SK-N-SH treated with all-trans-retinoic acid at 6 μM for 48 hours (cell line): ENCODE measurements around the gene SUSD3.

Experiments used
- CSDC2 ChIP-seq: fragments of 250-450 bp; sonication (Bioruptor Pico); IDR thresholded peaks from 2 replicates; pipeline ENCODE4 v1.5.0; 2020; ENCODE audit warnings: mild to moderate bottlenecking, moderate library complexity
- ISL1 ChIP-seq: fragments of 250-450 bp; sonication (Bioruptor Pico); IDR thresholded peaks from 2 replicates; pipeline ENCODE4 v2.1.2; 2022; ENCODE audit warnings: mild to moderate bottlenecking, moderate library complexity
- PPARA ChIP-seq: fragments of 250-450 bp; sonication (Bioruptor Pico); IDR thresholded peaks from 2 replicates; pipeline ENCODE4 v1.5.0; 2020; ENCODE audit warnings: mild to moderate bottlenecking, borderline replicate concordance
- ZFP3 ChIP-seq: fragments of 250-450 bp; sonication (Bioruptor Pico); IDR thresholded peaks from 2 replicates; pipeline ENCODE4 v1.5.0; 2020; ENCODE audit warnings: mild to moderate bottlenecking, moderate library complexity
- ZFP30 ChIP-seq: fragments of 450-650 bp; formaldehyde crosslinking; IDR thresholded peaks from 2 replicates; pipeline ENCODE4 v1.5.0; 2022; ENCODE audit warnings: mild to moderate bottlenecking, moderate library complexity
- TF ChIP-seq, protein P1 (sequence below): fragments of 250-450 bp; sonication (Bioruptor Pico); IDR thresholded peaks from 2 replicates; pipeline ENCODE4 v1.8.0; 2020; ENCODE audit warnings: mild to moderate bottlenecking, moderate library complexity, borderline replicate concordance
- TF ChIP-seq, protein P2 (sequence below): fragments of 250-450 bp; sonication (Bioruptor Pico); IDR thresholded peaks from 2 replicates; pipeline ENCODE4 v1.5.1; 2020; ENCODE audit warnings: low read depth, mild to moderate bottlenecking, moderate library complexity
- TF ChIP-seq, protein P3 (sequence below): fragments of 250-450 bp; sonication (Bioruptor Pico); IDR thresholded peaks from 2 replicates; pipeline ENCODE4 v1.5.0; 2020; ENCODE audit warnings: mild to moderate bottlenecking, moderate library complexity

DNA sequence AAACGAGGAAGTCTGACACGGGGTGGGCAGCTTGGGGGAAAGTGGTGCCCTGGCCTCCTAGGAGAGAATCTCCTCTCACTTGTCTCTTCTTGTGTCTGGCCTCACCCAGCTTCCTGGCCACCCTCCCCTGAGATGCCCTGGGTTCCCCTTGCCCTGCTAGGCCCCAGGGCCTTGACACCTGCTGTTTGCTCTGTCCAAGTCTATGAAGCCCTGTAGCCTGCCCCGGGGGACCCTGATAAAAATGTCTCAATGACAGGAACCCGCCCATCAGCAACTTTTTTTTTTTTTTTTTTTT lies 35.0 kb upstream of the SUSD3 start:
- TF ChIP-seq PPARA (CRISPR knock-in tag) = no peak
- TF ChIP-seq, protein P1, sequence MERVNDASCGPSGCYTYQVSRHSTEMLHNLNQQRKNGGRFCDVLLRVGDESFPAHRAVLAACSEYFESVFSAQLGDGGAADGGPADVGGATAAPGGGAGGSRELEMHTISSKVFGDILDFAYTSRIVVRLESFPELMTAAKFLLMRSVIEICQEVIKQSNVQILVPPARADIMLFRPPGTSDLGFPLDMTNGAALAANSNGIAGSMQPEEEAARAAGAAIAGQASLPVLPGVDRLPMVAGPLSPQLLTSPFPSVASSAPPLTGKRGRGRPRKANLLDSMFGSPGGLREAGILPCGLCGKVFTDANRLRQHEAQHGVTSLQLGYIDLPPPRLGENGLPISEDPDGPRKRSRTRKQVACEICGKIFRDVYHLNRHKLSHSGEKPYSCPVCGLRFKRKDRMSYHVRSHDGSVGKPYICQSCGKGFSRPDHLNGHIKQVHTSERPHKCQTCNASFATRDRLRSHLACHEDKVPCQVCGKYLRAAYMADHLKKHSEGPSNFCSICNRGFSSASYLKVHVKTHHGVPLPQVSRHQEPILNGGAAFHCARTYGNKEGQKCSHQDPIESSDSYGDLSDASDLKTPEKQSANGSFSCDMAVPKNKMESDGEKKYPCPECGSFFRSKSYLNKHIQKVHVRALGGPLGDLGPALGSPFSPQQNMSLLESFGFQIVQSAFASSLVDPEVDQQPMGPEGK (CRISPR knock-in tag) = no peak
- TF ChIP-seq ZFP3 (CRISPR knock-in tag) = no peak
- TF ChIP-seq, protein P2, sequence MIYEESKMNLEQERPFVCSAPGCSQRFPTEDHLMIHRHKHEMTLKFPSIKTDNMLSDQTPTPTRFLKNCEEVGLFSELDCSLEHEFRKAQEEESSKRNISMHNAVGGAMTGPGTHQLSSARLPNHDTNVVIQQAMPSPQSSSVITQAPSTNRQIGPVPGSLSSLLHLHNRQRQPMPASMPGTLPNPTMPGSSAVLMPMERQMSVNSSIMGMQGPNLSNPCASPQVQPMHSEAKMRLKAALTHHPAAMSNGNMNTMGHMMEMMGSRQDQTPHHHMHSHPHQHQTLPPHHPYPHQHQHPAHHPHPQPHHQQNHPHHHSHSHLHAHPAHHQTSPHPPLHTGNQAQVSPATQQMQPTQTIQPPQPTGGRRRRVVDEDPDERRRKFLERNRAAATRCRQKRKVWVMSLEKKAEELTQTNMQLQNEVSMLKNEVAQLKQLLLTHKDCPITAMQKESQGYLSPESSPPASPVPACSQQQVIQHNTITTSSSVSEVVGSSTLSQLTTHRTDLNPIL (CRISPR knock-in tag) = no peak
- TF ChIP-seq ZFP30 (CRISPR knock-in tag) = no peak
- TF ChIP-seq ISL1 (CRISPR knock-in tag) = no peak
- TF ChIP-seq, protein P3, sequence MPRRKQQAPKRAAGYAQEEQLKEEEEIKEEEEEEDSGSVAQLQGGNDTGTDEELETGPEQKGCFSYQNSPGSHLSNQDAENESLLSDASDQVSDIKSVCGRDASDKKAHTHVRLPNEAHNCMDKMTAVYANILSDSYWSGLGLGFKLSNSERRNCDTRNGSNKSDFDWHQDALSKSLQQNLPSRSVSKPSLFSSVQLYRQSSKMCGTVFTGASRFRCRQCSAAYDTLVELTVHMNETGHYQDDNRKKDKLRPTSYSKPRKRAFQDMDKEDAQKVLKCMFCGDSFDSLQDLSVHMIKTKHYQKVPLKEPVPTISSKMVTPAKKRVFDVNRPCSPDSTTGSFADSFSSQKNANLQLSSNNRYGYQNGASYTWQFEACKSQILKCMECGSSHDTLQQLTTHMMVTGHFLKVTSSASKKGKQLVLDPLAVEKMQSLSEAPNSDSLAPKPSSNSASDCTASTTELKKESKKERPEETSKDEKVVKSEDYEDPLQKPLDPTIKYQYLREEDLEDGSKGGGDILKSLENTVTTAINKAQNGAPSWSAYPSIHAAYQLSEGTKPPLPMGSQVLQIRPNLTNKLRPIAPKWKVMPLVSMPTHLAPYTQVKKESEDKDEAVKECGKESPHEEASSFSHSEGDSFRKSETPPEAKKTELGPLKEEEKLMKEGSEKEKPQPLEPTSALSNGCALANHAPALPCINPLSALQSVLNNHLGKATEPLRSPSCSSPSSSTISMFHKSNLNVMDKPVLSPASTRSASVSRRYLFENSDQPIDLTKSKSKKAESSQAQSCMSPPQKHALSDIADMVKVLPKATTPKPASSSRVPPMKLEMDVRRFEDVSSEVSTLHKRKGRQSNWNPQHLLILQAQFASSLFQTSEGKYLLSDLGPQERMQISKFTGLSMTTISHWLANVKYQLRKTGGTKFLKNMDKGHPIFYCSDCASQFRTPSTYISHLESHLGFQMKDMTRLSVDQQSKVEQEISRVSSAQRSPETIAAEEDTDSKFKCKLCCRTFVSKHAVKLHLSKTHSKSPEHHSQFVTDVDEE (CRISPR knock-in tag) = no peak
- no peak for TF ChIP-seq CSDC2 (CRISPR knock-in tag)
